ENCODE measurements around the gene GALM.

DNA sequence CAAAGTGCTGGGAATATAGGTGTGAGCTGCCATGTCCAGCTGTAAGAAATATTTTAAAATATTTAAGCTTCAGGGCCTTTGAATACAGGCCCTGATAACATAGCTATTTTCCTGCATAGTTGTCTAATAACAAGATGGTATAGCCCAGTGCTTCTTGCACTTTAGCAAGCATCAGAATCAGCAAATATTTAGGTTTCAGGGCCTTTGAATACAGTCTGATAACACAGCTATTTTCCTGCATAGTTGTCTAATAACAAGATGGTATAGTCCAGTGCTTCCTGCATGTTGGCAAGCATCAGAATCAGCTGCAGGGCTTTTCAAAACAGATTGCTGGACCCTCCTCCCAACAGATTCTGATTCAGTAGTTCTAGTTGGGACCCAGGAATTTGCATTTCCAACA lies 117.7 kb downstream of the GALM start:
- TF ChIP-seq POLR2A (IDR thresholded peaks at IDR 0.05; ENCODE audit: low read length) (no peak), GATA1 (IDR thresholded peaks at IDR 0.05; ENCODE audit: low read depth, low read length) (no peak)
